Neural cell (in vitro differentiated cells): ENCODE results near the gene PSMD11. TPM values are rescaled to one million over a fixed set of nuclear protein-coding genes. Genes with fewer than 3 reads are reported as not detected.
A peak's percentile ranks its signal among the peaks of the same experiment; 100 is the strongest.

ENCODE experiments used
- H2AFZ ChIP-seq: fragments of 200-600, 300-800 bp; sonication (generic), shearing (Covaris generic); 2 replicates; pipeline ENCODE4 v1.6.0; 2014; ENCODE audit warnings: low read depth, mild to moderate bottlenecking, antibody characterized with exemption, low read length, moderate library complexity
- H3F3A ChIP-seq: fragments of 200-600 bp; shearing (Covaris generic); 2 replicates; pipeline ENCODE4 v1.6.1; 2016; ENCODE audit warnings: mild to moderate bottlenecking, moderate library complexity, mixed read lengths, antibody characterized with exemption, low read length; ENCODE audit not compliant: insufficient read depth, poor library complexity, severe bottlenecking
- H3K27ac ChIP-seq: fragments of 200-600, 300-800 bp; sonication (generic), shearing (Covaris generic); 2 replicates; pipeline ENCODE4 v1.5.1; 2014; ENCODE audit warnings: mild to moderate bottlenecking, low read length, moderate library complexity
- H3K27me3 ChIP-seq: fragments of 300-800, 200-600 bp; sonication (generic), shearing (Covaris generic); 2 replicates; pipeline ENCODE4 v1.6.0; 2014; ENCODE audit warnings: mild to moderate bottlenecking, low read depth, low read length, moderate library complexity; ENCODE audit not compliant: insufficient read depth
- H3K36me3 ChIP-seq: fragments of 300-800, 200-600 bp; sonication (generic), shearing (Covaris generic); 2 replicates; pipeline ENCODE4 v1.5.1; 2014; ENCODE audit warnings: mild to moderate bottlenecking, antibody characterized with exemption, low read length, moderate library complexity; ENCODE audit not compliant: insufficient read depth
- H3K4me2 ChIP-seq: fragments of 300-800, 200-600 bp; sonication (generic), shearing (Covaris generic); 2 replicates; pipeline ENCODE4 v1.6.0; 2014; ENCODE audit warnings: mild to moderate bottlenecking, low read length
- H3K4me3 ChIP-seq: fragments of 300-800, 200-600 bp; sonication (generic), shearing (Covaris generic); 2 replicates; pipeline ENCODE4 v1.5.1; 2014; ENCODE audit warnings: mild to moderate bottlenecking, low read length, moderate library complexity
- H3K79me2 ChIP-seq: fragments of 200-600 bp; shearing (Covaris generic); replicated peaks from 2 replicates; pipeline ENCODE4 v1.6.0; 2014; ENCODE audit warnings: mild to moderate bottlenecking, low read length, moderate library complexity; ENCODE audit not compliant: insufficient read depth
- H3K9ac ChIP-seq: fragments of 300-800, 200-600 bp; sonication (generic), shearing (Covaris generic); 2 replicates; pipeline ENCODE4 v1.6.1; 2016; ENCODE audit warnings: mild to moderate bottlenecking, low read length, mixed read lengths
- H3K9me2 ChIP-seq: fragments of 200-600 bp; shearing (Covaris generic); 2 replicates; pipeline ENCODE4 v1.6.1; 2016; ENCODE audit warnings: mild to moderate bottlenecking, low read length, mixed read lengths; ENCODE audit not compliant: insufficient read depth
- H3K9me3 ChIP-seq: fragments of 200-600, 300-800 bp; sonication (generic), shearing (Covaris generic); 2 replicates; pipeline ENCODE4 v1.6.1; 2016; ENCODE audit warnings: mild to moderate bottlenecking, mixed run types, low read length, moderate library complexity, mixed read lengths
- H4K20me1 ChIP-seq: fragments of 200-600 bp; shearing (Covaris generic); 2 replicates; pipeline ENCODE4 v1.6.1; 2016; ENCODE audit warnings: mild to moderate bottlenecking, mixed run types; ENCODE audit not compliant: insufficient read depth
- CTCF ChIP-seq: fragments of 450-650 bp; IDR thresholded peaks from 2 replicates; pipeline ENCODE4 v1.5.1; 2014; ENCODE audit warnings: antibody characterized with exemption, mild to moderate bottlenecking, moderate library complexity; ENCODE audit not compliant: poor library complexity, severe bottlenecking
- EP300 ChIP-seq: fragments of 450-650 bp; conservative IDR thresholded peaks from 2 replicates; pipeline ENCODE4 v1.6.1; 2014; ENCODE audit warnings: antibody characterized with exemption, mild to moderate bottlenecking, moderate library complexity; ENCODE audit not compliant: poor library complexity, severe bottlenecking
- EZH2 ChIP-seq: fragments of 200-600, 300-800 bp; shearing (Covaris generic), sonication (generic); IDR thresholded peaks from 2 replicates; pipeline ENCODE4 v1.6.1; 2014; ENCODE audit warnings: antibody characterized with exemption, low read length, borderline replicate concordance, mild to moderate bottlenecking; ENCODE audit not compliant: insufficient read depth, poor library complexity, severe bottlenecking
- MXI1 ChIP-seq: fragments of 450-650 bp; conservative IDR thresholded peaks from 2 replicates; pipeline ENCODE4 v1.6.1; 2014; ENCODE audit warnings: antibody characterized with exemption, mild to moderate bottlenecking; ENCODE audit not compliant: poor library complexity, severe bottlenecking
- POLR2AphosphoS5 ChIP-seq: IDR thresholded peaks from 2 replicates; pipeline ENCODE4 v1.6.1; 2012
- RAD21 ChIP-seq: fragments of 450-650 bp; conservative IDR thresholded peaks from 2 replicates; pipeline ENCODE4 v1.6.1; 2014; ENCODE audit warnings: antibody characterized with exemption, mild to moderate bottlenecking, moderate library complexity
- REST ChIP-seq: IDR thresholded peaks from 2 replicates; pipeline ENCODE4 v1.6.1; 2012; ENCODE audit warnings: borderline replicate concordance
- SMC3 ChIP-seq: fragments of 450-650 bp; conservative IDR thresholded peaks from 2 replicates; pipeline ENCODE4 v1.6.1; 2014; ENCODE audit warnings: antibody characterized with exemption, mild to moderate bottlenecking, moderate library complexity; ENCODE audit not compliant: poor library complexity
- TAF1 ChIP-seq: IDR thresholded peaks from 2 replicates; pipeline ENCODE4 v1.6.1; 2012; ENCODE audit warnings: low read depth
- polyA plus RNA-seq: library from polyadenylated mRNA; depleted of rRNA; stranded (reverse); fragments of >200 nt; gene quantifications from 2 replicates; pipeline ENCODE4 v1.2.3, GENCODE V29; 2014

The PSMD11 gene
- polyA plus RNA-seq, 1 donor from 2014 or later, result 43.9 TPM

- H3F3A ChIP-seq, result peaks cover 3% of the 10 kb centered on the region
- TF ChIP-seq CTCF (no peak), MXI1 (peak; percentile 3)
- no peaks in the 10 kb centered on the region for H3K9me3 ChIP-seq
- no peaks in the 10 kb centered on the region for H3K9me2 ChIP-seq
- H2AFZ ChIP-seq, result peak overlapping the region; percentile 7
- no peaks in the 10 kb centered on the region for H4K20me1 ChIP-seq
- H3K27me3 ChIP-seq, result no peaks in the 10 kb centered on the region
- H3K79me2 ChIP-seq, result peaks cover 16% of the 10 kb centered on the region
- peak overlapping the region; percentile 26 for H3K4me3 ChIP-seq
- H3K4me2 ChIP-seq, result no peak overlapping the region
- H3K9ac ChIP-seq, result peak overlapping the region; percentile 63
- H3K36me3 ChIP-seq, result peaks cover 16% of the 10 kb centered on the region
- peak overlapping the region; percentile 89 for H3K27ac ChIP-seq
These were observed 39.7 kb downstream of the PSMD11 start for GRCh38 chr17:32484041-32484461.

- no peak overlapping the region for H2AFZ ChIP-seq
- H3K9me3 ChIP-seq, result no peaks in the 10 kb centered on the region
- H3K36me3 ChIP-seq, result peaks cover 19% of the 10 kb centered on the region
- no peaks in the 10 kb centered on the region for H3K9me2 ChIP-seq
- H4K20me1 ChIP-seq, result peaks cover 1% of the 10 kb centered on the region
- H3K27ac ChIP-seq, result peak overlapping the region; percentile 89
- peaks cover 3% of the 10 kb centered on the region for H3F3A ChIP-seq
- H3K4me3 ChIP-seq, result no peak overlapping the region
- no peaks in the 10 kb centered on the region for H3K27me3 ChIP-seq
- TF ChIP-seq EP300 (no peak), POLR2AphosphoS5 (no peak), REST (no peak), RAD21 (no peak), EZH2 (no peak), SMC3 (no peak), MXI1 (no peak), CTCF (no peak), TAF1 (no peak)
- peak overlapping the region; percentile 63 for H3K9ac ChIP-seq
- no peak overlapping the region for H3K4me2 ChIP-seq
- H3K79me2 ChIP-seq, result peaks cover 21% of the 10 kb centered on the region
These were observed 40.3 kb downstream of the PSMD11 start for GRCh38 chr17:32484628-32485027.
